ENCODE results near the gene GAMT.

Gene GAMT

GRCh38 chr19:1400281-1401137 is 833 bp downstream of the GAMT start:
- no peak for DNase-seq (ENCODE audit: low read depth in 3 of 3)

DNA sequence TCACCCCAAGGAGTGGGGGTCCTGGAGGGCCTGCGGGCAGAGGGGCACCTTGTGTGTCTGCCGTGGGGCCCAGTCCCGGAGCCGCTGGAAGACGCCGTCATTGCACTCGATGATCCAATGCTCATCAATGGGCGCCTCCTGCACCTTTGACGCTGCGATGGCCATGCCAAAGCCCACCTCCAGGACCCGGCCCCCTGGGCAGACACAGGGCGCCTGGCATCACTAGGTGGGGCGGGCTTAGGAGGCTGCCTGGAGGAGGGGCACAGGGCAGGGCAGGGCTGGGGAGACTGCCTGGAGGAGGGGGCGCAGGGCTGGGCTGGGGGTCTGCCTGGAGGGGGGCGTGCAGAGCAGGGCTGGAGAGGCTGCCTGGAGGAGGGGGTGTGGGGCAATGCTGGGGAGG is 1.6 kb downstream of the GAMT start:
- no peak for DNase-seq (ENCODE audit: low read depth in 3 of 3)

- no peak for DNase-seq (ENCODE audit: low read depth in 3 of 3)
Observed at GRCh38 chr19:1399079-1399478, 2.3 kb downstream of the GAMT start.

DNA sequence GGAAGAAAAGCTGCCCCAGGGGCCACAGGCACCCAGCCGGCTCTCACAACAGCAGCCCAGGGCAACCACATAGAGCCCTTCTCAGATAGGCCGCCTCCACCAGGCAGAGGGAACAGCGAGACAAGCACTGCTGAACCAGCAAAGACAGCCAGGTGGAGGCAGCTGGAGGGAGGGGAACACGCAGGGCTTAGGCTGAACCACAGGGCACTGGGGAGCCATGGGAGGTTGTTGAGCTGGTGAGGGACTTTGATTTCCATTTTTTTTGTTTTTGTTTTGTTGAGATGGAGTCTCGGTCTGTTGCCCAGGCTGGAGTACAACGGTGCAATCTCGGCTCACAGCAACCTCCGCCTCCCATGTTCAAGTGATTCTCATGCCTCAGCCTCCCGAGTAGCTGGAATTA is 3.5 kb downstream of the GAMT start:
- DNase-seq (ENCODE audit: low read depth in 3 of 3): no peak

- DNase-seq (ENCODE audit: low read depth in 3 of 3): no peak
Observed at GRCh38 chr19:1396768-1397679, 4.3 kb downstream of the GAMT start.

DNA sequence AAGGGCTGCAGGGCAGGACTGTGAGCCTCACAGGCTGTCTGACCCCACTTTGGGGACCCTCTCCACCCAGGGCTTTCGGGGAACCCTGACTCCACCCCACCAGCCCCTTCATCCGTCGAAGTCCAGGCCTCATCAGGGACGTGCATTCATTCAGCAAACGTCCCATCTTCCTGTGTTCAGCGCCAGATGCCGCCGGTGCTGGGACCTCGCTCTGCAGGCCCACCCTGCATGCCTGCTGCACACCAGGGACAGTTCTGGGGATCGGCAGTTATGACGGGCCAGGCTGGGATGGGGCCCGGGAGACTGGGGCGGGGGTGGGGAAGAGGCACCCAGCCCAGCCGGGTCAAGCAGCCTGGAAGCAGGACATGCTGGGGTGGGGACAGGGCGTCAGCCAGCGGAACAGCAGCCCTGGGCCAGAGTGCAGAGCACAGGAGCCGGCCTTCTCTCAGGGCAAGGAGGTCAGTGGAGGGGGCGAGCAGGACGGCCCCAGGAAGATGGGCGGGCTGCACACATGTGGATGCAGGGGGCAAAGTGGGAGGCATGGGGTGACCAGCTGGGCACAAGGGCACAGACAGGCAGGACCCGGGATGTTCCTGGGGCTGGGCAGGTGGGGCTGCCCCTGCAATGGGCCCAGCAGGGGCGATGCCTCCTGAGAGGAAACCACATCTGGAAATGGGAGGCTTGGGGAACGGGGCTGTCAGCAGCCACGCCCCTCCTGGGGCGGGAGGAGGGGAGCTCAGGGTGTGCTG is 5.1 kb downstream of the GAMT start:
- no peak for DNase-seq (ENCODE audit: low read depth in 3 of 3)

- no peak for DNase-seq (ENCODE audit: low read depth in 3 of 3)
Observed at GRCh38 chr19:1395194-1396018, 5.9 kb downstream of the GAMT start.

DNA sequence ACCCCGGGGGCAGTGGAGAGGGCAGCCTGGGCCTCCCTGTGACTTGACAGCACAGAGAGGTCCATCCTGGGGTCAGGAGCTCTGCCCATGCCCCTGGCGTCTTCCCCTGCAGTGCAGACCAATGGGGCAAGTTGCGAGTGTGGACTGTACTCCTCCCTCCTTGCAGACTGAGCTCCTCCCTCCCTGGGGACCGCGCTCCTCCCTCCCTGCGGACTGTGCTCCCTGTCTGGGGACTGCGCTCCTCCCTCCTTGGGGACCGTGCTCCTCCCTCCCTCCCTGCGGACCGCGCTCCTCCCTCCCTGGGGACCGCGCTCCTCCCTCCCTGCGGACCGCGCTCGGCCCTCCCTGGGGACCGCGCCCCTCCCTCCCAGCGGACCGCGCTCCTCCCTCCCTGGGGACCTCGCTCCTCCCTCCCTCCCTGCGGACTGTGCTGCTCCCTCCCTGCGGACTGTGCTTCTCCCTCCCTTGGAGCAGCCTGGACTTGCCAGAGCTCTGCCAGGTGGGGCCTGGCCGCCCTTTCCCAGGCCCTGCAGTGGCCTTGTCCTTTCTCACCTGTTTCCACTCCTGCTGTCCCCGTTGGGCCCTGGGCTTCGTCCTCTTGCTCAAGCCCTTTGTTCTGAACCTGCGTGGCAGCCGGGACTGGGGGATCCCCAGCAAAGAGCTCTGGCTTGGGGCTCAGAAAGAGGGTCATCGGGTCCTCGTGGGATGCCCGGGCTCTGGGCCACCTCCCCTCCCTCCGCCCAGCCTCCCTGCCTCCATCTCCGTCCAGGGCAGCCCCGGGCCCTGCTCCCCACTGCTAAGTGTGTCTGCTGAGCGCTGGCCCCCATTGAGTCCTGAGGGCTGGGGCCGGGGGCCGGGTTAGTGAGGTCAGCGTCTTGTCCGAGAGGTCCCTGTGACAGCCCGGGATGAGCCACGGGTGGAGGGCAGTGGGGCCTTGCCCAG is 6.8 kb downstream of the GAMT start:
- no peak for DNase-seq (ENCODE audit: low read depth in 3 of 3)

- DNase-seq (ENCODE audit: low read depth in 3 of 3): no peak
Observed at GRCh38 chr19:1393841-1394240, 7.5 kb downstream of the GAMT start.

GRCh38 chr19:1392939-1393530 is 8.3 kb downstream of the GAMT start:
- DNase-seq (ENCODE audit: low read depth in 3 of 3): no peak

GRCh38 chr19:1392407-1392806 is 8.9 kb downstream of the GAMT start:
- DNase-seq (ENCODE audit: low read depth in 3 of 3): no peak

- DNase-seq (ENCODE audit: low read depth in 3 of 3): no peak
Observed at GRCh38 chr19:1390890-1391423, 10.4 kb downstream of the GAMT start.

DNA sequence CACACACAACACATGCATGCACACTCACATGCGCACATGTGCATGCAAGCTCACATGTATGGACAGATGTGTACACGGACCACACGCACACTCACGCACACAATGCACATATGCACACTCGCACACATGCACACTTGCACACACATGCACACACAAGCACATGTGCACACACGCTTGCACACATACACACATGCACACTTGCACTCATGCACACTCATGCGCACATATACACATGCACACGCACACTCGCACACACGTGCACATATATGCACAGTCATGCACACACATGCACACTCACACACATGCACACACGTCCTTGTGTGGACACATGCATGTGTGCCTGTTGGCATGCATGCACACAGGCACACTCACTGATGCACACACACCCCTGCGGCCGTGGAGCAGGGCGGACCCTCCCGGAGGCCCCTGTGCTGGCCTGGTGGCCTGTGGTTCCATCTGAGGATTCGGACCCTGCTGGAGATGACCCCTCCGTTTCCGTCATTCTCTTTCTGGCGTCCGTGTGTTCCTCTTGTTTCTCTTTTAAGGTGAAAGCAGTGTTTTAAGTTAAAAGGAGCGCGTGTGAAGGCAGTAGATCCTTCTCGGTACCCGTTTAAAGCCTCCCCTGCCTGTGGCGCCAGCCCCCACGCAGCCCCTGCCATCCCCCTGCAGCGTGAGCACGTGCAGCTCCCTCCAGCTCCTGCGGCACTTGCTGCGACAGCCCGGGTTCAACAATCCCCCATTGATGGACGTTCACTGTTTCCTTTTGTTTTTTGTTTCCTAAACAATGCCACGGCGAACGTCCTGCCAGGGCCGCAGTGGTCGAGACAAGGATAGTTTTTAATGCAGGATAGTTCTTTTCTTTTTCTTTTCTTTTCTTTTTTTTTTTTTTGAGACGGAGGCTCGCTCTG is 12.1 kb downstream of the GAMT start:
- no peak for DNase-seq (ENCODE audit: low read depth in 3 of 3)

GRCh38 chr19:1388637-1389026 is 12.7 kb downstream of the GAMT start:
- no peak for DNase-seq (ENCODE audit: low read depth in 3 of 3)

- no peak for DNase-seq (ENCODE audit: low read depth in 3 of 3)
Observed at GRCh38 chr19:1387684-1388636, 13.4 kb downstream of the GAMT start.

DNA sequence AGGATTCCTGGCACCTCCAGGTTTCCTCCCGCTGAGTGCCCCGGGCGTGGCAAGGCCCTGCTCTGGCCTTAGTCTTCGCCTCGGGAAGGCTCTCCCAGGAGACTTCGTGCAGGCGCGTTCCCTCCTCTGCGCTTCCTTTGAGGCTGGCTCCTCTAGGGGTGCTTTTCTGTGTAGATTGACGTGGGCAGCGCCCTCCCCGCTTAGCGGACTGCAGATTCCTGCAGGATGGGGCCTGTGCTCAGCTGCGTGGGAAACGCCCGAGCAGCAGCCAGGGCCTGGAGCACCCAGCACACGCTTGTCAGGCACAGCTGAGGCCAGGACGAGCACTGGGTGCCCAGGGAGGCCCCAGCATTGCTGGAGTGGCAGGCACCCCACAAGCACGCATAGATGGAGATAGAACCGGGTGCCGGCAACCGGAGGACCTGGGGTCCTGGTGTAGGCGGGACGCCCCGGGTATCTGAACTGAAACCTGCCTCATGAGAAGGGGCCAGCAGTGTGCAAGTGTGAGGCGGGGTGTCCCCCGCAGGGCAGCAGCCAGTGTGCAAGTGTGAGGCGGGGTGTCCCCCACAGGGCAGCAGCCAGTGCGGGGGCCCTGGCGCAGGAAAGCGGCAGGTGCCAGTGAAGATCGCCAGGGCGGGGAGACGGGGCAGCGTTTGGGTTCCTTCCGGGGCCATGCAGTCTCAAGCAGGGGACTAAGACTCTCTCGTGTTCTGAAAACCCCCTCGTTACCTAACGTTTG is 14.2 kb downstream of the GAMT start:
- DNase-seq (ENCODE audit: low read depth in 3 of 3): no peak

All from stimulated activated CD4-positive, alpha-beta T cell treated with anti-CD3 and anti-CD28 coated beads, TNF-alpha, amount 100 ng/mL, for 24 hours (primary cell).